Stimulated activated CD8-positive, alpha-beta memory T cell treated with anti-CD3 and anti-CD28 coated beads, Interleukin-15, amount 100 ng/mL, for 24 hours (primary cell): Measurements from ENCODE around the gene GPRC5C.
"Not testable (repeated sequence)": the region's sequence is repeated elsewhere in the genome, so short reads cannot be mapped to it uniquely, and the experiment has no call there.

ENCODE experiments used
- DNase-seq: peaks from one replicate; pipeline ENCODE4 v3.0.0-alpha.2; 2020; ENCODE audit warnings: low read depth

The GPRC5C gene

GRCh38 chr17:74474043-74474792, 42.3 kb downstream of the GPRC5C start:
- no peak for DNase-seq

GRCh38 chr17:74475189-74475588, 43.3 kb downstream of the GPRC5C start:
- DNase-seq, result no peak

- no peak for DNase-seq
These were observed 45.5 kb downstream of the GPRC5C start for GRCh38 chr17:74477411-74477810.

GRCh38 chr17:74478420-74479100, 46.7 kb downstream of the GPRC5C start:
- DNase-seq, result no peak

- DNase-seq, result no peak
These were observed 48.4 kb downstream of the GPRC5C start for GRCh38 chr17:74480290-74480689.

GRCh38 chr17:74481621-74482020, 49.7 kb downstream of the GPRC5C start:
- no peak for DNase-seq

- DNase-seq, result no peak
These were observed 52.2 kb downstream of the GPRC5C start for GRCh38 chr17:74484066-74484465.

- DNase-seq, result no peak
These were observed 53.3 kb downstream of the GPRC5C start for GRCh38 chr17:74485022-74485743.

GRCh38 chr17:74485841-74486240, 54.0 kb downstream of the GPRC5C start:
- no peak for DNase-seq

- DNase-seq, result not testable (repeated sequence)
These were observed 56.4 kb downstream of the GPRC5C start for GRCh38 chr17:74488276-74488675.

- DNase-seq, result no peak
These were observed 58.8 kb downstream of the GPRC5C start for GRCh38 chr17:74490716-74491115.

- no peak for DNase-seq
These were observed 59.7 kb downstream of the GPRC5C start for GRCh38 chr17:74491626-74492025.

GRCh38 chr17:74493331-74493833, 61.5 kb downstream of the GPRC5C start:
- DNase-seq, result no peak
